Measurements from ENCODE around the gene STT3B.

STT3B gene

DNA sequence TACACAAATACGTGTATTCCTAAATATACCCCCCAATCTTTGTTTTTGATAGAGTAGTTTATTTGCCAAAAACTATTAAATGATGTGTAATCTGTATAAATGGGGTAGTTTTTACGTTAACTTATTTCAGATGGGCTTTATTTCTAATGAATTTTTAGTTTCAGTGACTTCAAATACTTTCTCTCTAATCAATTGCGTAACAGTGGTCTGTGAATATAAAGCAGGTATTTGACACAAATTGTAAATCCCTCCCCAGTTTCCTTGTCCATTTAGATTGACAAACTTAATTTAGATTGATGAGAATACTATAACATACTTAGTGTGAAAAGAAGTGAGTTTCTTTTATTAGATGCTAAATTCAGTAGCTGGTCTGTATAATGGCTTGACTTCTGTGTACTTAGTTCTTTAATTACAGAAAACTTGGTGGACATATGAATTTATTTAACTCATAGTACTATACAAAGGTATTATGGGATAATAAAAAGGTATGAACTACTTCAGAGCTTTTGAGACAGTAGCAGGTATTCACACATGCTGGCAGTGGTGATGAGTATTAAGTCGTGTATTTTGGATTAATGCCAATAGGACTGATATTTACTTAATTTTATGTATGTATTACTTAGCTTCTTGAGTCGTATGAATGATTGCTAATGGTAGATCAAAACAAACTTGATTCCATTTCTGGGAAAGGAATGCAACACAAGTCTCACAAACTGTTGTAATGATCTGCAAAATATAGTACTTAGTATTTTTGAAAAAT, 81.6 kb downstream of the STT3B start:
- H3K4me3 ChIP-seq (ENCODE audit: low read length) = no peak overlapping the region
- H3K27me3 ChIP-seq (ENCODE audit: control insufficient read depth, insufficient read depth, low read length) = no peaks in the 10 kb centered on the region
- no peaks in the 10 kb centered on the region for H3K9me3 ChIP-seq (ENCODE audit: control insufficient read depth, low read length)
- no peaks in the 10 kb centered on the region for H3K36me3 ChIP-seq (ENCODE audit: control insufficient read depth, insufficient read depth, low read length)
- H3K9ac ChIP-seq (ENCODE audit: low read length) = no peak overlapping the region
- H3K4me1 ChIP-seq (ENCODE audit: control insufficient read depth, insufficient read depth, low read length) = peaks cover 6% of the 10 kb centered on the region

DNA sequence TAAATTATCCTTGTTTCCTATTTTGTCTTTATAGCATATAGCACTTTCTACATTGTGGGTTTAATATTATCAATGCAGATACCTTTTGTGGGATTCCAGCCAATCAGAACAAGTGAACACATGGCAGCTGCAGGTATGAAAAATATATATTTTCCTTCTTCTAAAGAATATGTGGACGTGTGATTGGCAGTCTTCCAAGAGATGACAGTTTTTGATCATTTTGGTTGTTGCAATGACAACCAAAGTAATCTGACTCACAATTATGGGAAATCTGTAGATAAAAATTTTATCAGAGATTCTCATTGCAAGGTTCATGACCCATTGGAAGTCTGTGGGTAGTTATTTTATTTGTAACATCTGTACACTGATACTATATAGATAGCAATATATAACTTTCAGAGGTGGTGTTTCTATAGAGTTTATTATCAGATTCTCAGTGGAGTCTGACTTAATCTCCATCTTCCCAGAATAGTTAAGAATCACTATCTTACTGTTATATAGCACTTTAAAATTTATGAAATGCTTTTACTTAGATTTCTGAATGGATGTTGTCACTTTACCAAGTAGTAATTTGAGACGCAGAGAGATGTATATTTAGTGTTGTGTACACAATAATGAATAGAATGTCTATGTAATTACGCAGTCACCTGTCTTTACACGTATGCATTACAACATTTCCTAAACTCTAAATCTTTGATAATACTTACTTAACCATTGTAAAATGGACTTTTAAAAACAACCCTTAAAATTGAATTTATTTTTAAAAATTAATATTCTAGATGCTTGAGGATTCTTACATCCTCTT, 82.5 kb downstream of the STT3B start:
- H3K9me3 ChIP-seq (ENCODE audit: control insufficient read depth, low read length) = no peaks in the 10 kb centered on the region
- H3K9ac ChIP-seq (ENCODE audit: low read length) = no peak overlapping the region
- H3K36me3 ChIP-seq (ENCODE audit: control insufficient read depth, insufficient read depth, low read length) = no peaks in the 10 kb centered on the region
- H3K4me3 ChIP-seq (ENCODE audit: low read length) = no peak overlapping the region
- no peaks in the 10 kb centered on the region for H3K27me3 ChIP-seq (ENCODE audit: control insufficient read depth, insufficient read depth, low read length)
- peaks cover 6% of the 10 kb centered on the region for H3K4me1 ChIP-seq (ENCODE audit: control insufficient read depth, insufficient read depth, low read length)

DNA sequence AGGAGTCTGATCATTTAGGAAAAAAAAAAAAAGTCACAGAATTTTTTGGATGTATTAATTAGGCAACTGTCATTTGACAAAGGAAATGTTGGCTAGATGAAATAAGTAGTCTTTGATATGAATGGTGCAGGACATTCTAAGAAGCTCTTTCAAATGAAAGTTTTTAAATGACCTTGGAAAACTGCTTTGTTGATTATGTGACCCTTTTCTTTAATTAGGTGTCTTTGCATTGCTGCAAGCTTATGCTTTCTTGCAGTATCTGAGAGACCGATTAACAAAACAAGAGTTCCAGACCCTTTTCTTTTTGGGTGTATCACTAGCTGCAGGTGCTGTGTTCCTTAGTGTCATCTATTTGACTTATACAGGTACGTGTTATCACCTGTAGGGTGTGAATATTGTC, 84.0 kb downstream of the STT3B start:
- Histone ChIP-seq H3K4me3 (ENCODE audit: low read length) (no peak overlapping the region), H3K9ac (ENCODE audit: low read length) (no peak overlapping the region), H3K36me3 (ENCODE audit: control insufficient read depth, insufficient read depth, low read length) (no peaks in the 10 kb centered on the region), H3K27me3 (ENCODE audit: control insufficient read depth, insufficient read depth, low read length) (no peaks in the 10 kb centered on the region), H3K9me3 (ENCODE audit: control insufficient read depth, low read length) (no peaks in the 10 kb centered on the region), H3K4me1 (ENCODE audit: control insufficient read depth, insufficient read depth, low read length) (peaks cover 6% of the 10 kb centered on the region)

DNA sequence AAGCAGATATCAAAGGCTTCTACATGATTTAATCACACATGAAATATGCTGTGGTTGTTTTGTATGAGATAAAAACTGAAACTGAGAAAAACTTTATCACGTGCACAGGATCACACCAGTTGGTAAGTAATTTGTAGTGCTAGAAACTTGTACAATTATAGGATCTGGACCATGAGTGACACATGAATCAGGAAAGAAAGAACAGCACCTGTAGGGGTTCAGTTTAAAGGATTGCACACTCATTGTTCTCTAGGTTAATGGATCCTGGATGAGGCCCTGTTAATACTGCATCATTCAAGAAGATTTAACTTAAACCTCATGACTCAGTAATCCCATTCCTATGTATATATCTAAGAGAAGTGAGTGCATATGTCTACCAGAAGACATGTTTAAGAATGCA, 87.9 kb downstream of the STT3B start:
- no peaks in the 10 kb centered on the region for H3K27me3 ChIP-seq (ENCODE audit: control insufficient read depth, insufficient read depth, low read length)
- no peak overlapping the region for H3K4me3 ChIP-seq (ENCODE audit: low read length)
- no peaks in the 10 kb centered on the region for H3K9me3 ChIP-seq (ENCODE audit: control insufficient read depth, low read length)
- H3K36me3 ChIP-seq (ENCODE audit: control insufficient read depth, insufficient read depth, low read length) = no peaks in the 10 kb centered on the region
- no peak overlapping the region for H3K9ac ChIP-seq (ENCODE audit: low read length)
- H3K4me1 ChIP-seq (ENCODE audit: control insufficient read depth, insufficient read depth, low read length) = no peaks in the 10 kb centered on the region

DNA sequence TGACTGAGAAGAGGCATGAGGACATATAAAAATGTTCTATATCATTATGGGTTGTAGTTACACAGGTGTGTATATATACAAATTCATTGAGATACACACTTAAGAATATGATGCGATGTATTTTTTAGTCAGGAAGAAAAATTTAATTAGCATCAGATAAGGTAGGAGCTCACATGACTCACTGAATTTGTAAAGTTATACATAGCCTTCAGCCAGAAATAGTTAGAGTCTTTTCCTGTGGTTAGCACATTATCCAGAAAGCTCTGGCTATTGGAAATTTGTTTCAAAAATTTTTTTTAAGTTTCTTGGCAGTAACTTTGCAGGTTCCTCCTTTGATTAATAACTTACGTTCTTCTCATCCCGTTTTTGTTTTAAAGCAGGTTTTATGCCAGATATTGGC, 88.6 kb downstream of the STT3B start:
- no peaks in the 10 kb centered on the region for H3K9me3 ChIP-seq (ENCODE audit: control insufficient read depth, low read length)
- no peaks in the 10 kb centered on the region for H3K27me3 ChIP-seq (ENCODE audit: control insufficient read depth, insufficient read depth, low read length)
- no peak overlapping the region for H3K9ac ChIP-seq (ENCODE audit: low read length)
- H3K4me3 ChIP-seq (ENCODE audit: low read length) = no peak overlapping the region
- no peaks in the 10 kb centered on the region for H3K4me1 ChIP-seq (ENCODE audit: control insufficient read depth, insufficient read depth, low read length)
- H3K36me3 ChIP-seq (ENCODE audit: control insufficient read depth, insufficient read depth, low read length) = no peaks in the 10 kb centered on the region

DNA sequence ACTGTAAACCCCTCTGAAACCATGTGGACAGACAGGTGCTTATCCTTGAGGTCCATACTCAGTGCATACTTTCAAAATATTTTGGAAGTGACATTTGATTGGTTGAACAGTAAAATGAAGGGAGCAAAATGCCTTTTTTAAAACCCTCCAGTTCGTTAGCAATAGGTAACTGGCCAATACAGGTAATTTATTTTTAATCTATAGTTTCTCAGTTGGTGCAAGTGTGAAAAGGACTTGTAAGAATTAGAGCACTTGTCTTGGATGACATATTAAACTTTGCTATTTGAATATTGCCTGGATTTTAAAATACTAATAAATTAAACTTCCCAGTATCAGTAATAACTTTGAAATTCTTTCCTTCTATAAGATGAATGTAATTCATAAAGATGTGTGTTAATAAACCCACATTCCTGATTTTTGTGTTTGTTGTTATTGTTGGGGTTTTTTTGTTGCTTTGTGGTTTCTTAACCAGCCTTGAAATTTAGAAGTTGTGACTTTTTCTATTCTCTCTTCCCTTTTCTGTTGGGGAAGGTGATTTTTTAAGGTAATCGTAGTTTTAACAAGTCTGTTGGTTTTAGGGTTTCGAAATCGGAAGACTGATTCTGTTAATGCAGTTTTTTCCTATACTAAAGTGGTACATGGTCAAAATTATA, 90.0 kb downstream of the STT3B start:
- Histone ChIP-seq H3K9me3 (ENCODE audit: control insufficient read depth, low read length) (no peaks in the 10 kb centered on the region), H3K4me1 (ENCODE audit: control insufficient read depth, insufficient read depth, low read length) (no peaks in the 10 kb centered on the region), H3K4me3 (ENCODE audit: low read length) (no peak overlapping the region), H3K27me3 (ENCODE audit: control insufficient read depth, insufficient read depth, low read length) (no peaks in the 10 kb centered on the region), H3K9ac (ENCODE audit: low read length) (no peak overlapping the region), H3K36me3 (ENCODE audit: control insufficient read depth, insufficient read depth, low read length) (no peaks in the 10 kb centered on the region)

DNA sequence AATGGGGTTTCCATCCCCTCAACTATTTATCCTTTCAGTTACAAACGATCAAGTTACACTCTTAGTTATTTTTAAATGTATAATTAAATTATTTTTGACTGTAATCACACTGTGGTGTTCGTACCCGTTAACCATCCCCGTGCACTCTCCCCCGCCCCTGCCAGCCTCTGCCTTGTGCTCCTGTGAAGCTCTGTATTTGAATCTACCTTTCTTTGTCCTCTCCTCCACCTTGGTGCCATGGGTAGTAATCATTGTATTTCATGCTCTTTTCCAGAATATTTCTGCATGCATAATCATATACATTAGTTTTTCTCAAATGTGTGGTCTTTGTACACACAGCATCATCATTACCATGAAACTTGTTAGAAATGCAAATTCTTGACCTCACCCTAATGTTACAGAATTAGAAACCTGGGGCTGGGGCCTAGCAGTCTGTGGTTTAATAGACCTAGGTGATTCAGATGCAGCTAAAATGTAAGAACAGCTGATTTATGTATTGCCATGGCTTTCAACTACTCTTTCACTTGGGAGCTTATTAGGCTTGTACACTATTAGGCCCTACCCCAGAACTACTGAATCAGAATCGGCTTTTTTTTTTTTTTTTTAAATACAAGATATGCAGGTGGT, 91.5 kb downstream of the STT3B start:
- H3K36me3 ChIP-seq (ENCODE audit: control insufficient read depth, insufficient read depth, low read length) = no peaks in the 10 kb centered on the region
- no peaks in the 10 kb centered on the region for H3K4me1 ChIP-seq (ENCODE audit: control insufficient read depth, insufficient read depth, low read length)
- no peaks in the 10 kb centered on the region for H3K9me3 ChIP-seq (ENCODE audit: control insufficient read depth, low read length)
- H3K9ac ChIP-seq (ENCODE audit: low read length) = no peak overlapping the region
- no peaks in the 10 kb centered on the region for H3K27me3 ChIP-seq (ENCODE audit: control insufficient read depth, insufficient read depth, low read length)
- no peak overlapping the region for H3K4me3 ChIP-seq (ENCODE audit: low read length)

DNA sequence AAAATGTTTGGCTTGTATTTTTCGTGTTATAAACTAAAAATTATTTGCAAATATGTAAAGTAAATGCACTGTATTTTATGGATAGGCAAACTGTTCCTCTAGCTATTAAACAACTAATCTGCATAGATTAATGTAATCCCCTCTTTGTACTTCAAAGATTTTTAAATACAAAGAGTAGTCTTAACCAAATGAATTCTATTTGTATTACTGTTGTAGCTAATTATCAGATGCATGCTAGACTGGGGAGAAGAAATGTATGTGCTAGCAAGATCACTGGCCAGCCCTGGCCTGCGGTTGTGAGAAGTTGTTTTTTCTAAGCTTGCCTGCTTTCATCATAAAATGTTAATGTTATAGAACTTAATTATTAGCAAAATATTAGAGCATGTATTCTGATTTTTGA, 92.6 kb downstream of the STT3B start:
- Histone ChIP-seq H3K27me3 (ENCODE audit: control insufficient read depth, insufficient read depth, low read length) (no peaks in the 10 kb centered on the region), H3K36me3 (ENCODE audit: control insufficient read depth, insufficient read depth, low read length) (peaks cover 4% of the 10 kb centered on the region), H3K4me1 (ENCODE audit: control insufficient read depth, insufficient read depth, low read length) (no peaks in the 10 kb centered on the region), H3K9ac (ENCODE audit: low read length) (no peak overlapping the region), H3K9me3 (ENCODE audit: control insufficient read depth, low read length) (no peaks in the 10 kb centered on the region), H3K4me3 (ENCODE audit: low read length) (no peak overlapping the region)

DNA sequence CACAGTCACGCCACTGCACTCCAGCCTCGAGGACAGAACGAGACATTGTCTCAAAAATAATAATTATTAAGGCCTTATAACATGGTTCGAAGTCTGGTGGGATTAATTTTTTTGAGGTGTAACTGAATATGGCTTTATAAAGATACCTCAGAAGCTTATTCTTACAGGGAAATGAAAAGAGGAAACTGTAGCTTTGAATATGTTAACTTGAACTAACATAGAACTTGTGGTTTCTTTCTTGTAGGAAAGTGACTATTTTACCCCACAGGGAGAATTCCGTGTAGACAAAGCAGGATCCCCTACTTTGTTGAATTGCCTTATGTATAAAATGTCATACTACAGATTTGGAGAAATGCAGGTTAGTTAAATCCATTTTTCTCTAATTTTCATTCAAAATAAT, 96.3 kb downstream of the STT3B start:
- no peaks in the 10 kb centered on the region for H3K4me1 ChIP-seq (ENCODE audit: control insufficient read depth, insufficient read depth, low read length)
- H3K4me3 ChIP-seq (ENCODE audit: low read length) = no peak overlapping the region
- no peaks in the 10 kb centered on the region for H3K9me3 ChIP-seq (ENCODE audit: control insufficient read depth, low read length)
- peaks cover 4% of the 10 kb centered on the region for H3K36me3 ChIP-seq (ENCODE audit: control insufficient read depth, insufficient read depth, low read length)
- no peaks in the 10 kb centered on the region for H3K27me3 ChIP-seq (ENCODE audit: control insufficient read depth, insufficient read depth, low read length)
- no peak overlapping the region for H3K9ac ChIP-seq (ENCODE audit: low read length)

DNA sequence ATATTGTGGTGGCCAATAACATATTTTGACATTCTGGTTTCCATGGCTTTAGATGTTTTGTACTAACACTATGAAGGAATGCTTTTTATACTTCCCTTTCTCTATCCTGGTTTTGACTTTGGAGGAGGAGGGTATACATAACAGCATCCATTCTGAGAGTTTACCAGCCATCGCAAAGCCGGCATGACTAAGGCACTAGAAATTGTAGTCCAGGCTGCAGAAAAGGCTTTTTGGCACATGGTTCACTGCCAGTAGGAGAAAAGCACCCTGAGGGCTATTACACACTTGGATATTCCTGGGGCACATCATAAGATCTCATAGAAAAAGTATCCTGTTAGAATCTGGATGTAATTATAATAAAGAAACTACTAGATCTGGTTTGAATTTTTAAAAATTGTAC, 101.8 kb downstream of the STT3B start:
- H3K9ac ChIP-seq (ENCODE audit: low read length) = no peak overlapping the region
- peaks cover 4% of the 10 kb centered on the region for H3K36me3 ChIP-seq (ENCODE audit: control insufficient read depth, insufficient read depth, low read length)
- no peaks in the 10 kb centered on the region for H3K4me1 ChIP-seq (ENCODE audit: control insufficient read depth, insufficient read depth, low read length)
- H3K27me3 ChIP-seq (ENCODE audit: control insufficient read depth, insufficient read depth, low read length) = no peaks in the 10 kb centered on the region
- H3K4me3 ChIP-seq (ENCODE audit: low read length) = no peak overlapping the region
- H3K9me3 ChIP-seq (ENCODE audit: control insufficient read depth, low read length) = no peaks in the 10 kb centered on the region

DNA sequence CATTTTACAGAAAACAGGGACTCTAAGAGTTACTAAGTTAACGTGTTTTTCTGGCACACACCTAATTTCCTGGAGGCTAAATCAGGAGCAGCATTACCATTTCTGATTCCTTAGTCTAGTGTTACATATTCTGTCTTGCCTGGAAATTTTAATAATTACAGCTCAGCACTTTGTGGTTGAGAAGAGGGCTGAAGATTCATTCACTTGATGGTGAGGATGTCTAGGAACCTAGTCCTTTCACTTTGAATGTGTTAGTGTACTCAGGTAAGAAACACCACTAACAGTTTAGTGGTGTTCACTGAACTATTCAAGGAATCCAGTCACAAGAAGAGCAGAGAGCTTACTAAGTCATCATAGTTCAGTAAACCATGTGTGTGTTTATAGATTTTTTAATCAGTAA, 102.8 kb downstream of the STT3B start:
- Histone ChIP-seq H3K27me3 (ENCODE audit: control insufficient read depth, insufficient read depth, low read length) (no peaks in the 10 kb centered on the region), H3K4me3 (ENCODE audit: low read length) (no peak overlapping the region), H3K4me1 (ENCODE audit: control insufficient read depth, insufficient read depth, low read length) (no peaks in the 10 kb centered on the region), H3K36me3 (ENCODE audit: control insufficient read depth, insufficient read depth, low read length) (no peaks in the 10 kb centered on the region), H3K9ac (ENCODE audit: low read length) (no peak overlapping the region), H3K9me3 (ENCODE audit: control insufficient read depth, low read length) (no peaks in the 10 kb centered on the region)

DNA sequence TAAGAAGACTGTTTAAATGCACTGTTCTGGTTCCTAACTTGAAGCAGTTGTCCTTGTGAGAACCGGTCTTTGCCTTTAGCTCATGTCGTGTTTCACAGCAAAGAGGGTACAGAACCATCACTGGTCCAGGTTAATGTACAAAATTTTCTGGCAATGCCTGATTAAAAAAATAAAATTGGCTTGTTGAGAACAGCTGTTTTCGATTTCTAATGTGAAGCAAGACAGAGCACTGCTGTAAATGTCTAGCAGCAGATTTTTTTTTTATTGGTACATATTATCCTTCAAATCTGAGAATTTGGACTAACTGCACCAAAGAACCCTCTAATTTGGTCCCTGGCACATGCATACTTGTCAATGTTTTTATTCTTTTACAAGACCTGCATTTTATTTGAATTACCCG, 103.3 kb downstream of the STT3B start:
- no peaks in the 10 kb centered on the region for H3K27me3 ChIP-seq (ENCODE audit: control insufficient read depth, insufficient read depth, low read length)
- H3K9ac ChIP-seq (ENCODE audit: low read length) = no peak overlapping the region
- no peaks in the 10 kb centered on the region for H3K9me3 ChIP-seq (ENCODE audit: control insufficient read depth, low read length)
- no peak overlapping the region for H3K4me3 ChIP-seq (ENCODE audit: low read length)
- H3K4me1 ChIP-seq (ENCODE audit: control insufficient read depth, insufficient read depth, low read length) = no peaks in the 10 kb centered on the region
- H3K36me3 ChIP-seq (ENCODE audit: control insufficient read depth, insufficient read depth, low read length) = no peaks in the 10 kb centered on the region

Measured in mucosa of stomach (tissue), 1 donor.